Suprapubic skin (tissue), 4 donors: ENCODE measurements around the gene BPIFB4.

Experiments used
- EP300 ChIP-seq: sonication (generic); formaldehyde crosslinking; IDR thresholded peaks from one replicate; pipeline ENCODE4 v1.6.1; 2017; ENCODE audit warnings: antibody characterized with exemption
- POLR2A ChIP-seq, 2 donors: fragments of 450-650 bp; IDR thresholded peaks; one replicate each; pipeline ENCODE4 v1.6.1; 2017; ENCODE audit warnings: antibody characterized with exemption in 2 of 2, mild to moderate bottlenecking in 2 of 2, moderate library complexity in 2 of 2
- POLR2AphosphoS5 ChIP-seq, 3 donors: sonication (generic); formaldehyde crosslinking; IDR thresholded peaks; one replicate each; pipeline ENCODE4 v1.6.1; 2017; ENCODE audit warnings: antibody characterized with exemption in 3 of 3
- TF ChIP-seq, protein P1 (sequence below), 2 donors: fragments of 200-600 bp in 1 of 2; fragments of 450-650 bp in 1 of 2; sonication (generic) in 1 of 2; IDR thresholded peaks; one replicate each; pipeline ENCODE4 v1.5.1; 2016 to 2019; ENCODE audit warnings: antibody characterized with exemption in 2 of 2, mild to moderate bottlenecking in 1 of 2, moderate library complexity in 1 of 2

DNA sequence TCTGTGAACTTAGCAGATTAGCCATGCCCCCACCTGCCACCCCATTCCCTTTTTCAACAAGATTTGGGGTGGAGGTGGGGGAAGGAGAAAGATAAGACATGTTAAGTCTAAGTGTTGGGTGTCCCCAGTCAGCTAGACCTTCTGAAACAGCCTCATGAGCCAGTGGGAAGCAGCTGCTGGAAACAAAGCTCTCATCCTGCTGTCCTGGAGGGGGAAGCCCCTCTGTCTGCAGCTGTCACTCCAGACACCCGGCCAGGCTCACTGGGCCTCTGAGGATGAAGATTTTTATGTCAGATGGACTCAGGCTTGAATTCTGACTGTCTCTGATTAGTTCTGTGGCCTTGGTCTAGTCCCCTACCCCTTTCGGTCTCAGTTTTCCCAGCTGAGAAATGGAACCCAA lies 24.7 kb upstream of the BPIFB4 start:
- TF ChIP-seq, protein P1, sequence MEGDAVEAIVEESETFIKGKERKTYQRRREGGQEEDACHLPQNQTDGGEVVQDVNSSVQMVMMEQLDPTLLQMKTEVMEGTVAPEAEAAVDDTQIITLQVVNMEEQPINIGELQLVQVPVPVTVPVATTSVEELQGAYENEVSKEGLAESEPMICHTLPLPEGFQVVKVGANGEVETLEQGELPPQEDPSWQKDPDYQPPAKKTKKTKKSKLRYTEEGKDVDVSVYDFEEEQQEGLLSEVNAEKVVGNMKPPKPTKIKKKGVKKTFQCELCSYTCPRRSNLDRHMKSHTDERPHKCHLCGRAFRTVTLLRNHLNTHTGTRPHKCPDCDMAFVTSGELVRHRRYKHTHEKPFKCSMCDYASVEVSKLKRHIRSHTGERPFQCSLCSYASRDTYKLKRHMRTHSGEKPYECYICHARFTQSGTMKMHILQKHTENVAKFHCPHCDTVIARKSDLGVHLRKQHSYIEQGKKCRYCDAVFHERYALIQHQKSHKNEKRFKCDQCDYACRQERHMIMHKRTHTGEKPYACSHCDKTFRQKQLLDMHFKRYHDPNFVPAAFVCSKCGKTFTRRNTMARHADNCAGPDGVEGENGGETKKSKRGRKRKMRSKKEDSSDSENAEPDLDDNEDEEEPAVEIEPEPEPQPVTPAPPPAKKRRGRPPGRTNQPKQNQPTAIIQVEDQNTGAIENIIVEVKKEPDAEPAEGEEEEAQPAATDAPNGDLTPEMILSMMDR (IDR thresholded peaks at IDR 0.05): no peak
- TF ChIP-seq POLR2AphosphoS5 (IDR thresholded peaks at IDR 0.05) (no peak), POLR2A (IDR thresholded peaks at IDR 0.05) (no peak), EP300 (no peak)
